Karpas-422 (cell line): ENCODE measurements around the gene CCDC8. TPM values are rescaled to one million over a fixed set of nuclear protein-coding genes. Genes with fewer than 3 reads are reported as not detected.
"Not testable (repeated sequence)": the region's sequence is repeated elsewhere in the genome, so short reads cannot be mapped to it uniquely, and the experiment has no call there.

Experiments used
- DNase-seq: peaks from one replicate; pipeline ENCODE4 v3.0.0-alpha.2; 2015
- H2AFZ ChIP-seq: fragments of 200-600 bp; sonication (generic); 2 replicates; pipeline ENCODE4 v1.6.1; 2014; ENCODE audit warnings: antibody characterized with exemption, low read length, mixed read lengths
- H3K27ac ChIP-seq: fragments of 200-600 bp; sonication (generic); 2 replicates; pipeline ENCODE4 v1.5.1; 2014; ENCODE audit warnings: mild to moderate bottlenecking, low read length, moderate library complexity
- H3K27me3 ChIP-seq: fragments of 200-600 bp; sonication (generic); 2 replicates; pipeline ENCODE4 v1.6.1; 2014; ENCODE audit warnings: low read length, mixed read lengths
- H3K36me3 ChIP-seq: fragments of 200-600 bp; sonication (generic); 2 replicates; pipeline ENCODE4 v1.6.1; 2014; ENCODE audit warnings: low read length, mixed read lengths; ENCODE audit not compliant: insufficient read depth
- H3K4me1 ChIP-seq: fragments of 200-600 bp; sonication (generic); 2 replicates; pipeline ENCODE4 v1.6.1; 2014; ENCODE audit warnings: mild to moderate bottlenecking, low read length, mixed read lengths
- H3K4me2 ChIP-seq: fragments of 200-600 bp; sonication (generic); 2 replicates; pipeline ENCODE4 v1.6.1; 2014; ENCODE audit warnings: low read length, low read depth, mild to moderate bottlenecking; ENCODE audit not compliant: poor library complexity, severe bottlenecking
- H3K4me3 ChIP-seq: fragments of 200-600 bp; sonication (generic); 2 replicates; pipeline ENCODE4 v1.5.1; 2014; ENCODE audit warnings: mild to moderate bottlenecking, antibody characterized with exemption, low read length, mixed read lengths
- H3K79me2 ChIP-seq: fragments of 200-600 bp; sonication (generic); 2 replicates; pipeline ENCODE4 v1.6.1; 2014; ENCODE audit warnings: mild to moderate bottlenecking, low read length, mixed read lengths
- H3K9ac ChIP-seq: fragments of 200-600 bp; sonication (generic); 2 replicates; pipeline ENCODE4 v1.6.0; 2014; ENCODE audit warnings: low read length
- H3K9me2 ChIP-seq: fragments of 200-600 bp; sonication (generic), shearing (Covaris generic); replicated peaks from 2 replicates; pipeline ENCODE4 v1.6.0; 2014; ENCODE audit warnings: mild to moderate bottlenecking, low read length, moderate library complexity; ENCODE audit not compliant: insufficient read depth
- H3K9me3 ChIP-seq: fragments of 300-700, 200-600 bp; sonication (generic); 2 replicates; pipeline ENCODE4 v1.6.1; 2014; ENCODE audit warnings: low read length, mixed read lengths
- H4K20me1 ChIP-seq: fragments of 200-600 bp; sonication (generic); 2 replicates; pipeline ENCODE4 v1.6.1; 2014; ENCODE audit warnings: mild to moderate bottlenecking, antibody characterized with exemption, low read length, low read depth; ENCODE audit not compliant: insufficient read depth
- total RNA-seq: library from RNA; depleted of rRNA; stranded (reverse); fragments of >200 nt; shearing (Covaris generic); gene quantifications from 2 replicates; pipeline ENCODE4 v1.2.3, GENCODE V29; 2014; ENCODE audit warnings: low replicate concordance

The CCDC8 gene
- total RNA-seq, 1 experiment from 2014 or later: not detected

- Histone ChIP-seq H3K27ac (no peak overlapping the region), H3K27me3 (no peaks in the 10 kb centered on the region), H3K36me3 (no peaks in the 10 kb centered on the region), H2AFZ (no peak overlapping the region), H3K9me3 (no peaks in the 10 kb centered on the region), H3K9me2 (no peaks in the 10 kb centered on the region), H3K4me2 (no peak overlapping the region), H4K20me1 (no peaks in the 10 kb centered on the region), H3K4me3 (no peak overlapping the region), H3K9ac (no peak overlapping the region), H3K4me1 (no peaks in the 10 kb centered on the region), H3K79me2 (no peaks in the 10 kb centered on the region)
- DNase-seq: no peak
Measured at GRCh38 chr19:46404055-46404752, 9.2 kb downstream of the CCDC8 start.

GRCh38 chr19:46402725-46403124 lies 10.6 kb downstream of the CCDC8 start:
- Histone ChIP-seq H3K79me2 (no peaks in the 10 kb centered on the region), H3K27ac (no peak overlapping the region), H3K27me3 (no peaks in the 10 kb centered on the region), H3K9me3 (no peaks in the 10 kb centered on the region), H3K9me2 (no peaks in the 10 kb centered on the region), H3K4me1 (no peaks in the 10 kb centered on the region), H2AFZ (no peak overlapping the region), H3K36me3 (no peaks in the 10 kb centered on the region), H3K9ac (no peak overlapping the region), H3K4me3 (no peak overlapping the region), H4K20me1 (no peaks in the 10 kb centered on the region), H3K4me2 (no peak overlapping the region)
- no peak for DNase-seq

GRCh38 chr19:46397801-46398479 lies 15.4 kb downstream of the CCDC8 start:
- not testable (repeated sequence) for H3K9me3 ChIP-seq, H3K36me3 ChIP-seq, H3K27me3 ChIP-seq, H3K4me1 ChIP-seq, H3K4me3 ChIP-seq, H3K27ac ChIP-seq, H4K20me1 ChIP-seq, DNase-seq, H2AFZ ChIP-seq, H3K9ac ChIP-seq, H3K79me2 ChIP-seq, H3K4me2 ChIP-seq, H3K9me2 ChIP-seq

- no peak overlapping the region for H3K27ac ChIP-seq
- no peaks in the 10 kb centered on the region for H3K4me1 ChIP-seq
- H3K9me3 ChIP-seq: no peaks in the 10 kb centered on the region
- H3K4me3 ChIP-seq: no peak overlapping the region
- H3K27me3 ChIP-seq: no peaks in the 10 kb centered on the region
- no peaks in the 10 kb centered on the region for H3K79me2 ChIP-seq
- no peak overlapping the region for H3K9ac ChIP-seq
- 0 out of 2 replicates have a peak, but pooled peaks cover 3% of the 10 kb centered on the region for H4K20me1 ChIP-seq
- H3K4me2 ChIP-seq: no peak overlapping the region
- DNase-seq: peak; percentile 48
- H3K9me2 ChIP-seq: no peaks in the 10 kb centered on the region
- peaks cover 2% of the 10 kb centered on the region; the same call in 1 of the 2 replicates for H3K36me3 ChIP-seq
- H2AFZ ChIP-seq: no peak overlapping the region
Measured at GRCh38 chr19:46394402-46394797, 19.0 kb downstream of the CCDC8 start.

GRCh38 chr19:46393456-46394401 lies 19.6 kb downstream of the CCDC8 start:
- Histone ChIP-seq H3K27ac (no peak overlapping the region), H3K9me2 (no peaks in the 10 kb centered on the region), H4K20me1 (0 out of 2 replicates have a peak, but pooled peaks cover 3% of the 10 kb centered on the region), H3K36me3 (peaks cover 4% of the 10 kb centered on the region; the same call in 1 of the 2 replicates), H3K9ac (no peak overlapping the region), H3K4me1 (no peaks in the 10 kb centered on the region), H3K4me2 (no peak overlapping the region), H2AFZ (no peak overlapping the region), H3K79me2 (no peaks in the 10 kb centered on the region), H3K27me3 (no peaks in the 10 kb centered on the region), H3K9me3 (no peaks in the 10 kb centered on the region), H3K4me3 (no peak overlapping the region)
- no peak for DNase-seq

GRCh38 chr19:46392837-46393236 lies 20.5 kb downstream of the CCDC8 start:
- no peak for DNase-seq
- no peak overlapping the region for H2AFZ ChIP-seq
- H3K4me1 ChIP-seq: no peaks in the 10 kb centered on the region
- H3K4me2 ChIP-seq: no peak overlapping the region
- H3K27ac ChIP-seq: no peak overlapping the region
- H3K4me3 ChIP-seq: no peak overlapping the region
- H3K36me3 ChIP-seq: peaks cover 9% of the 10 kb centered on the region
- no peaks in the 10 kb centered on the region for H3K79me2 ChIP-seq
- no peak overlapping the region for H3K9ac ChIP-seq
- 0 out of 2 replicates have a peak, but pooled peaks cover 3% of the 10 kb centered on the region for H4K20me1 ChIP-seq
- H3K27me3 ChIP-seq: no peaks in the 10 kb centered on the region
- H3K9me3 ChIP-seq: no peaks in the 10 kb centered on the region
- H3K9me2 ChIP-seq: no peaks in the 10 kb centered on the region

- 0 out of 2 replicates have a peak, but pooled peaks cover 3% of the 10 kb centered on the region for H4K20me1 ChIP-seq
- no peak overlapping the region for H3K27ac ChIP-seq
- no peak overlapping the region for H3K9ac ChIP-seq
- H3K9me2 ChIP-seq: no peaks in the 10 kb centered on the region
- no peak overlapping the region for H3K4me2 ChIP-seq
- H3K9me3 ChIP-seq: no peaks in the 10 kb centered on the region
- no peak overlapping the region for H3K4me3 ChIP-seq
- H3K27me3 ChIP-seq: no peaks in the 10 kb centered on the region
- no peak for DNase-seq
- H3K79me2 ChIP-seq: no peaks in the 10 kb centered on the region
- H3K36me3 ChIP-seq: peaks cover 12% of the 10 kb centered on the region
- no peaks in the 10 kb centered on the region for H3K4me1 ChIP-seq
- no peak overlapping the region for H2AFZ ChIP-seq
Measured at GRCh38 chr19:46392252-46392801, 21.0 kb downstream of the CCDC8 start.
